AG04449 (cell line): Measurements from ENCODE around the gene SEMA5B.

Experiments used
- CTCF ChIA-PET: fragments of 350-600 bp; formaldehyde crosslinking; extraction: SDS; loops from one replicate; lab custom pipeline; 2021; ENCODE audit warnings: antibody characterized with exemption; lab: Yijun Ruan, JAX
- POLR2A ChIA-PET: fragments of 400-600, 350-600 bp; formaldehyde crosslinking; extraction: SDS; loops from one replicate; lab custom pipeline; 2020; ENCODE audit warnings: antibody characterized with exemption, inconsistent platforms; lab: Yijun Ruan, JAX
- DNase-seq: peaks from one replicate; pipeline ENCODE4 v3.0.0-alpha.2; 2010; ENCODE audit warnings: low read depth, low spot score
- H3K4me3 ChIP-seq: 2 replicates; pipeline ENCODE4 v1.5.1; 2011; ENCODE audit warnings: low read depth, mild to moderate bottlenecking, control low read depth, low read length
- CTCF ChIP-seq: IDR thresholded peaks from one replicate; pipeline ENCODE4 v1.5.1; 2011; ENCODE audit warnings: mild to moderate bottlenecking, moderate library complexity, low read length, control low read depth, inconsistent platforms; ENCODE audit not compliant: insufficient read depth; ENCODE audit errors: missing control alignments

SEMA5B gene

DNA sequence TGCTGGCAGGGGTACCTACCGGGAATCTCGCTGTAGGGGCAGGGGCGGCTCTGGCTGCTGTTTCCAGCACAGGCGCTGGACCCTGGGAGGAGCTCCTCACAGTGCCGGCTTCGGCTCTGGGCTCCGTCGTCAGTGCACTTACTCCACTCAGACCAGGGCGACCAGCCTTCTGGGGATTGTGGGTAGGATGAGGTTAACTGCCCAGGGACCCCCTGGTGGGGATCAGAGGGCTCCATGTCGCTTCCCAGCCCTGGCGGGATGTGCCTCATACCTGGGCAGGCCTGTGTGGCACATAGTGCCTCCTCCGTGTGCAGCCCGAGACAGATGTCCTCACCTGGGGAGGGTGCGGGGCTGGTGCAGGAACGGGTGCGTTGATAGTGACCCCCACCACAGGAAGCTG is 115.7 kb downstream of the SEMA5B start:
- ChIA-PET POLR2A (no interaction called here), CTCF (no interaction called here)
- no peak for DNase-seq
- H3K4me3 ChIP-seq = no peak overlapping the region
- TF ChIP-seq CTCF = no peak

- no peak overlapping the region for H3K4me3 ChIP-seq
- ChIA-PET CTCF (no interaction called here), POLR2A (no interaction called here)
- TF ChIP-seq CTCF = no peak
- DNase-seq = no peak
Observed at GRCh38 chr3:122908251-122908650, 119.3 kb downstream of the SEMA5B start.

GRCh38 chr3:122907471-122907870 is 120.1 kb downstream of the SEMA5B start:
- ChIA-PET CTCF (no interaction called here), POLR2A (no interaction called here)
- no peak for DNase-seq
- no peak for TF ChIP-seq CTCF
- no peak overlapping the region for H3K4me3 ChIP-seq

DNA sequence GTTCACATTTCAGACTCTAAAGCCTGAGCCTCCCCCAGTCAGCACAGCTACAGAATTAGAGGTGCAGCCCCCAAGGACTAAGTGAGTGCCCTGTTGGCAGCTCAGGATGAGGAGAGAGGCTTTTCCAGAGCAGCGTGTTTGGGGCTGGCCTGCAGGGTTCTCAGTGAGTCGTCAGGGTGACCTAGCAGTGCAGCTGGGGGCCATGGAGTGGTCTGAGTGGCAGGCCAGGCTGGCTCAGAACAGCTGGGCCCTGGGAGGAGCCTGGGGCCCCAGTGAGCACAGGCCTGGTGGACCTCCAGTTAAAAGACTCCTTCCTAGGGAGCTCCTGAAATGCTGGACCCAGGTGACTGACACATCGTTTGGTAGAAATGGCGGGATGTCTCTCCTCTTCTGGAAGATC is 124.4 kb downstream of the SEMA5B start:
- ChIA-PET CTCF (no interaction called here), POLR2A (no interaction called here)
- no peak for DNase-seq

DNA sequence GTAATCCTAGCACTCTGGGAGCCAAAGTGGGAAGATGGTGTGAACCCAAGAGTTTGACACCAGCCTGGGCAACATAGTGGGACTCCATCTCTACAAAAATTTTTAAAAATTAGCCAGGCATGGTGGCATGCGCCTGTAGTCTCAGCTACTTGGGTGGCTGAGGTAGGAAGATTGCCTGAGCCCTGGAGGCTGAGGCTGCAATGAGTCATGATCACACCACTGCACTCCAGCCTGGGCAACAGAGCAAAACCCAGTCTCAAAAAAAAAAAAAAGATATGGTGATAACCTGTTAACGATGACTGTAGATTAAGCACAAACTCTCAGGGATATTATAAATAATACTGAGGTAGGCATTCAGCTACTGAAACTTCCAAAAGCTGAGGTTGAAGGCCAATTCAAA is 125.2 kb downstream of the SEMA5B start:
- no peak for TF ChIP-seq CTCF
- ChIA-PET CTCF (no interaction called here), POLR2A (no interaction called here)
- no peak for DNase-seq
- H3K4me3 ChIP-seq = no peak overlapping the region

More for the DNA sequence above, 124.4 kb downstream of the SEMA5B start:
- no peak for TF ChIP-seq CTCF
- no peak overlapping the region for H3K4me3 ChIP-seq

GRCh38 chr3:122898298-122898697 is 129.3 kb downstream of the SEMA5B start:
- H3K4me3 ChIP-seq = no peak overlapping the region
- no peak for DNase-seq
- CTCF ChIA-PET = interaction anchor here (1.0 to 1.4 kb wide), 2 partner anchors 9 to 132 kb away, joined by 3 to 4 read pairs; no protein-coding TSS in a partner anchor
- POLR2A ChIA-PET = no interaction called here
- no peak for TF ChIP-seq CTCF
